Measurements from ENCODE around the gene KIF6.

DNA sequence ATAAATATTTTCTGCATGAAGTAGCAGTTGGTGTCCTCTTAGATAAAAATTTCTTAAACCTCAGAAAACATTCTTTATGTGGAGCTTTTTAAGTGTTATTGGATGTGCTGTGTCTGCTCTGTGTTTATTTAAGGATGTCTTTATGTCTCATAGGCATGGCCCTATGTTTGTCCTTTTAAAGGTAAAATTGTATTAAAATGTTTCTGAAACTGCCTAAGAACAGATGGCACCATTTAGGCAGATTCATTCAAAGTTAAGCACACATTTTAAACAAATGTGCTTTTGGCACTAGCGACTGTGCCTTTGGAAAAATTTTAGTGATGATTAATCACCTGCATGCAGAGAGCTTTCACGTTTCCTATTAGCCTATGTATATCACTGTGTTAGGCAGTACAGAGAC is 125.2 kb downstream of the KIF6 start:
- TF ChIP-seq, protein P1, sequence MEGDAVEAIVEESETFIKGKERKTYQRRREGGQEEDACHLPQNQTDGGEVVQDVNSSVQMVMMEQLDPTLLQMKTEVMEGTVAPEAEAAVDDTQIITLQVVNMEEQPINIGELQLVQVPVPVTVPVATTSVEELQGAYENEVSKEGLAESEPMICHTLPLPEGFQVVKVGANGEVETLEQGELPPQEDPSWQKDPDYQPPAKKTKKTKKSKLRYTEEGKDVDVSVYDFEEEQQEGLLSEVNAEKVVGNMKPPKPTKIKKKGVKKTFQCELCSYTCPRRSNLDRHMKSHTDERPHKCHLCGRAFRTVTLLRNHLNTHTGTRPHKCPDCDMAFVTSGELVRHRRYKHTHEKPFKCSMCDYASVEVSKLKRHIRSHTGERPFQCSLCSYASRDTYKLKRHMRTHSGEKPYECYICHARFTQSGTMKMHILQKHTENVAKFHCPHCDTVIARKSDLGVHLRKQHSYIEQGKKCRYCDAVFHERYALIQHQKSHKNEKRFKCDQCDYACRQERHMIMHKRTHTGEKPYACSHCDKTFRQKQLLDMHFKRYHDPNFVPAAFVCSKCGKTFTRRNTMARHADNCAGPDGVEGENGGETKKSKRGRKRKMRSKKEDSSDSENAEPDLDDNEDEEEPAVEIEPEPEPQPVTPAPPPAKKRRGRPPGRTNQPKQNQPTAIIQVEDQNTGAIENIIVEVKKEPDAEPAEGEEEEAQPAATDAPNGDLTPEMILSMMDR (IDR thresholded peaks at IDR 0.05) = no peak
- TF ChIP-seq POLR2AphosphoS5 (IDR thresholded peaks at IDR 0.05; ENCODE audit: insufficient read depth in 1 of 2, low read depth in 1 of 2) (no peak), POLR2A (IDR thresholded peaks at IDR 0.05) (no peak)
